Measurements from ENCODE around the gene ASB2. TPM values are rescaled to one million over a fixed set of nuclear protein-coding genes. Genes with fewer than 3 reads are reported as not detected.

The ASB2 gene
- total RNA-seq, 1 experiment from 2014 or later: not detected

DNA sequence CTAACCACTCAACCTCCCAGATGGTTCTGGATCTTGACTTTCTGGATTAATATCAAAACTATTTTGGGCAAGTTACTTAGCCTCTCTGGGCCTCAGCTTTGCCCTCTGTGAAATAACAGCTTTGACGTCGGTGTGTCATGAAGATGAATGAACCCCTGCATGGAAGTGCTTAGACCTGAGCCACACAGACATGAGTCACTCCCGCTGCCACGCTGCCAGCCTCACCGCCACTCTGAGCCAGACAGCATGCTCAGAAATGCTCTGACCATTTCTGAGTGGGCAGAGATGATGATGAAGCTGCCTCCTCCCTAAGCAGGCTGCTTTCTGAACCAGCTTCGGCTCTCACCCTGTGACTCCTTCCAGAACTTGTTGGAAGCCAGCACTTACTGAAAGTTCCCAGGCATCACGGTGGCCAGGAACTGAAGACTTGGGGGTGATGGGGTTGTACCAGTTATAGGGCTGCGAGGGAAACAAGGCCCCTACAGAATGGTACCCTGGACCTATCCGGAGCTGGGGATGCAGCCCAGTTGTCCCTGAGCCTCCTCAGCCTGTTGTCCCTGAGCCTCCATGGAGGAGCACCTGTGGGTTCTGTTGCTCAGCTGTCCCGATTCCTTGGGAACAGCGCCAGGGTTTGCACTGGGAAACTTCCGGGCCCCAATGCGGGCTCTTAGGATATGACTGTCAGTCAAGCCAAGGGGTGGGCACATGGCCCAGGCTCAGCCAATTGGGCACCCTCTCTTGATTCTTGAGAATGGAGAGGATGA, 18.7 kb upstream of the ASB2 start:
- no TSS peak for BruUV-seq (replicated peaks)
- Histone ChIP-seq H3K4me3 (ENCODE audit: low read depth, low read length, poor library complexity, severe bottlenecking) (no peak overlapping the region), H3K9me3 (ENCODE audit: low read depth, low read length, poor library complexity, severe bottlenecking) (no peaks in the 10 kb centered on the region), H3K27me3 (replicated peaks; ENCODE audit: insufficient read depth, low read depth, low read length, poor library complexity) (no peaks in the 10 kb centered on the region), H3K4me1 (ENCODE audit: insufficient read depth, low read length, poor library complexity, severe bottlenecking) (no peaks in the 10 kb centered on the region), H3K27ac (ENCODE audit: low read depth, low read length, poor library complexity, severe bottlenecking) (no peak overlapping the region), H3K36me3 (ENCODE audit: insufficient read depth, low read length, poor library complexity, severe bottlenecking) (no peaks in the 10 kb centered on the region)
- ChIA-PET CTCF (no interaction called here), POLR2A (ENCODE audit: low non-redundant PET) (no interaction called here)
- intact Hi-C loops (cut with micrococcal nuclease; ENCODE audit: unreplicated experiment): no loop called here
- TF ChIP-seq, protein P1, sequence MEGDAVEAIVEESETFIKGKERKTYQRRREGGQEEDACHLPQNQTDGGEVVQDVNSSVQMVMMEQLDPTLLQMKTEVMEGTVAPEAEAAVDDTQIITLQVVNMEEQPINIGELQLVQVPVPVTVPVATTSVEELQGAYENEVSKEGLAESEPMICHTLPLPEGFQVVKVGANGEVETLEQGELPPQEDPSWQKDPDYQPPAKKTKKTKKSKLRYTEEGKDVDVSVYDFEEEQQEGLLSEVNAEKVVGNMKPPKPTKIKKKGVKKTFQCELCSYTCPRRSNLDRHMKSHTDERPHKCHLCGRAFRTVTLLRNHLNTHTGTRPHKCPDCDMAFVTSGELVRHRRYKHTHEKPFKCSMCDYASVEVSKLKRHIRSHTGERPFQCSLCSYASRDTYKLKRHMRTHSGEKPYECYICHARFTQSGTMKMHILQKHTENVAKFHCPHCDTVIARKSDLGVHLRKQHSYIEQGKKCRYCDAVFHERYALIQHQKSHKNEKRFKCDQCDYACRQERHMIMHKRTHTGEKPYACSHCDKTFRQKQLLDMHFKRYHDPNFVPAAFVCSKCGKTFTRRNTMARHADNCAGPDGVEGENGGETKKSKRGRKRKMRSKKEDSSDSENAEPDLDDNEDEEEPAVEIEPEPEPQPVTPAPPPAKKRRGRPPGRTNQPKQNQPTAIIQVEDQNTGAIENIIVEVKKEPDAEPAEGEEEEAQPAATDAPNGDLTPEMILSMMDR (conservative IDR thresholded peaks at IDR 0.05; ENCODE audit: low read depth, low read length): no peak
- TF ChIP-seq EZH2 (IDR thresholded peaks at IDR 0.05; ENCODE audit: borderline replicate concordance, low read depth, low read length, poor library complexity, severe bottlenecking): no peak
- DNase-seq (ENCODE audit: low spot score): peak; percentile 34

DNA sequence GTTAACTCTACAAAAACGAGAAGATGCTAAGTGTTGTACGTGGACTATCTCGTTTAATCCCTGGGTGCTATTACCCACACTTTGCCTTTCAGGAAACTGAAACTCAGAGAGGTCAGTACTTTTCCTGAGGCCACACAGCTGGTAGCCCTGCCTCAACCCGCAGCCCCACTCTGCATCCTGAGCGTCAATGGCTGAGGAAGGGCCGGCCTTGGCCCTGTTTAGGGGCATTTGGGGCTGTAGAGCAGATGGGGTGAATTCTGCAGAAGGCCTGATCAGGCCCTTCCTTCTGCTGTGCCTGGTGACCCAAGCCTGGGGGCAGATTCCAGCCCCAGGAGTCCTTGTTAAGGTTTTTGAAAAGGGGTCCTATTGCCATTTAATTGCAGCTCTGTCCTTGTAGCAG, 17.0 kb upstream of the ASB2 start:
- no peaks in the 10 kb centered on the region for H3K27me3 ChIP-seq (replicated peaks; ENCODE audit: insufficient read depth, low read depth, low read length, poor library complexity)
- BruUV-seq (replicated peaks): no TSS peak
- no peaks in the 10 kb centered on the region for H3K4me1 ChIP-seq (ENCODE audit: insufficient read depth, low read length, poor library complexity, severe bottlenecking)
- H3K4me3 ChIP-seq (ENCODE audit: low read depth, low read length, poor library complexity, severe bottlenecking): no peak overlapping the region
- ChIA-PET POLR2A (ENCODE audit: low non-redundant PET) (no interaction called here), CTCF (no interaction called here)
- TF ChIP-seq, protein P1 (conservative IDR thresholded peaks at IDR 0.05; ENCODE audit: low read depth, low read length): no peak
- TF ChIP-seq EZH2 (IDR thresholded peaks at IDR 0.05; ENCODE audit: borderline replicate concordance, low read depth, low read length, poor library complexity, severe bottlenecking): no peak
- DNase-seq (ENCODE audit: low spot score): no peak
- no peaks in the 10 kb centered on the region for H3K36me3 ChIP-seq (ENCODE audit: insufficient read depth, low read length, poor library complexity, severe bottlenecking)
- H3K27ac ChIP-seq (ENCODE audit: low read depth, low read length, poor library complexity, severe bottlenecking): no peak overlapping the region
- no peaks in the 10 kb centered on the region for H3K9me3 ChIP-seq (ENCODE audit: low read depth, low read length, poor library complexity, severe bottlenecking)
- intact Hi-C loops (cut with micrococcal nuclease; ENCODE audit: unreplicated experiment): no loop called here

DNA sequence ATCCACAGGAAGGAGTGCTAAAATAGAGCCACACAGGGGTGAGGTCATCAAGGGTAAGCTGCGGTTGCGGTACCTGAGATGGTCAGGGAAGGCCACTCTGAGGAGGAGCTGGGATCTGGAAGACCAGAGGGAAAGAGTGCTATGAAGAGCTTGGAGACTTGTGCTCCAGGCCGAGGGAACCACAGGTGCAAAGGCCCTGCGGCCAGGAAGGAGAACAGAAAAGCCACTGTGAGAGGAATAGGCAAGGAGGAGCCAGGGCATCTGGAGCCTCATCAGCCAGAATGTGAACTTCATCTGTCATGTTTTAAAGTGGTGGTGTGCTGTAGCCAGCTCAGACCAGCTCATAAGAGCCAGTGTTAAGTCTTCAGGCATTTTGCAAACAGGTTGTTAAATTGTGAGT, 15.3 kb upstream of the ASB2 start:
- BruUV-seq (replicated peaks): no TSS peak
- CTCF ChIA-PET: no interaction called here

More for the DNA sequence above, 15.3 kb upstream of the ASB2 start:
- POLR2A ChIA-PET (ENCODE audit: low non-redundant PET): no interaction called here
- TF ChIP-seq, protein P1 (conservative IDR thresholded peaks at IDR 0.05; ENCODE audit: low read depth, low read length): no peak
- TF ChIP-seq EZH2 (IDR thresholded peaks at IDR 0.05; ENCODE audit: borderline replicate concordance, low read depth, low read length, poor library complexity, severe bottlenecking): no peak
- Histone ChIP-seq H3K27me3 (replicated peaks; ENCODE audit: insufficient read depth, low read depth, low read length, poor library complexity) (no peaks in the 10 kb centered on the region), H3K27ac (ENCODE audit: low read depth, low read length, poor library complexity, severe bottlenecking) (no peak overlapping the region), H3K9me3 (ENCODE audit: low read depth, low read length, poor library complexity, severe bottlenecking) (no peaks in the 10 kb centered on the region), H3K4me1 (ENCODE audit: insufficient read depth, low read length, poor library complexity, severe bottlenecking) (no peaks in the 10 kb centered on the region), H3K36me3 (ENCODE audit: insufficient read depth, low read length, poor library complexity, severe bottlenecking) (no peaks in the 10 kb centered on the region), H3K4me3 (ENCODE audit: low read depth, low read length, poor library complexity, severe bottlenecking) (no peak overlapping the region)
- intact Hi-C loops (cut with micrococcal nuclease; ENCODE audit: unreplicated experiment): no loop called here
- no peak for DNase-seq (ENCODE audit: low spot score)

All from A673 (cell line).